Measurements from ENCODE around the gene SLC25A19. TPM values are rescaled to one million over a fixed set of nuclear protein-coding genes. Genes with fewer than 3 reads are reported as not detected.
"Not testable (repeated sequence)": the region's sequence is repeated elsewhere in the genome, so short reads cannot be mapped to it uniquely, and the experiment has no call there.

The SLC25A19 gene
- total RNA-seq, 1 donor from 2014 or later = 48.4 TPM

GRCh38 chr17:75270218-75270965 is 18.8 kb downstream of the SLC25A19 start:
- intact Hi-C loops (cut with micrococcal nuclease) = loop anchor here (1.0 to 5.0 kb wide), 5 partner anchors 9 to 247 kb away; partner anchors contain the start of genes CASKIN2, GGA3, GRB2 and MRPS7

GRCh38 chr17:75269844-75270217 is 19.4 kb downstream of the SLC25A19 start:
- intact Hi-C loops (cut with micrococcal nuclease) = loop anchor here (1.0 to 5.0 kb wide), 5 partner anchors 9 to 247 kb away; partner anchors contain the start of genes CASKIN2, GGA3, GRB2 and MRPS7

GRCh38 chr17:75267411-75268232 is 21.6 kb downstream of the SLC25A19 start:
- intact Hi-C loops (cut with micrococcal nuclease) = no loop called here

GRCh38 chr17:75267153-75267410 is 22.2 kb downstream of the SLC25A19 start:
- intact Hi-C loops (cut with micrococcal nuclease) = no loop called here

- intact Hi-C loops (cut with micrococcal nuclease) = no loop called here
Measured at GRCh38 chr17:75266316-75267152, 22.7 kb downstream of the SLC25A19 start.

- intact Hi-C loops (cut with micrococcal nuclease) = no loop called here
Measured at GRCh38 chr17:75265614-75266315, 23.5 kb downstream of the SLC25A19 start.

GRCh38 chr17:75263055-75263454 is 26.2 kb downstream of the SLC25A19 start:
- intact Hi-C loops (cut with micrococcal nuclease) = loop anchor here (5.0 kb wide), 2 partner anchors 231 to 594 kb away; partner anchors contain the start of gene WBP2

GRCh38 chr17:75262112-75262606 is 27.1 kb downstream of the SLC25A19 start:
- intact Hi-C loops (cut with micrococcal nuclease) = loop anchor here (5.0 kb wide), 2 partner anchors 230 to 595 kb away; partner anchors contain the start of gene WBP2

GRCh38 chr17:75261336-75262111 is 27.7 kb downstream of the SLC25A19 start, which contains the start of the genes GGA3 and MRPS7:
GGA3 (minus strand) TSS chr17:75261606; CDS start chr17:75261587, 19 bp downstream.
MRPS7 (plus strand) TSS chr17:75261879; CDS start chr17:75261901, 22 bp downstream.
- intact Hi-C loops (cut with micrococcal nuclease) = loop anchor here (1.0 to 5.0 kb wide), 13 partner anchors 9 to 596 kb away; partner anchors contain the start of genes ARMC7, ATP5PD, GRB2 and JPT1

- intact Hi-C loops (cut with micrococcal nuclease) = loop anchor here (1.0 to 5.0 kb wide), 13 partner anchors 10 to 597 kb away; partner anchors contain the start of genes ARMC7, ATP5PD, GRB2 and JPT1
Measured at GRCh38 chr17:75260641-75261335, 28.4 kb downstream of the SLC25A19 start.

GRCh38 chr17:75257228-75257627 is 32.0 kb downstream of the SLC25A19 start:
- intact Hi-C loops (cut with micrococcal nuclease) = not testable (repeated sequence)

- intact Hi-C loops (cut with micrococcal nuclease) = not testable (repeated sequence)
Measured at GRCh38 chr17:75255954-75256698, 33.1 kb downstream of the SLC25A19 start.

- intact Hi-C loops (cut with micrococcal nuclease) = no loop called here
Measured at GRCh38 chr17:75252039-75252816, 37.0 kb downstream of the SLC25A19 start.

- intact Hi-C loops (cut with micrococcal nuclease) = loop anchor here (1.0 kb wide), 2 partner anchors 11 to 39 kb away; partner anchors contain the start of genes GGA3, MRPS7 and SLC25A19
Measured at GRCh38 chr17:75250009-75250471, 39.2 kb downstream of the SLC25A19 start.

GRCh38 chr17:75249564-75249963 is 39.7 kb downstream of the SLC25A19 start:
- intact Hi-C loops (cut with micrococcal nuclease) = no loop called here

GRCh38 chr17:75246404-75246803 is 42.8 kb downstream of the SLC25A19 start:
- intact Hi-C loops (cut with micrococcal nuclease) = no loop called here

GRCh38 chr17:75245011-75245410 is 44.2 kb downstream of the SLC25A19 start:
- intact Hi-C loops (cut with micrococcal nuclease) = no loop called here
